Cardiac muscle cell (in vitro differentiated cells and primary cell): ENCODE results near the gene EYA2. TPM values are rescaled to one million over a fixed set of nuclear protein-coding genes. Genes with fewer than 3 reads are reported as not detected.
A peak's percentile ranks its signal among the peaks of the same experiment; 100 is the strongest.

ENCODE experiments used
- DNase-seq, 2 donors: peaks; one replicate each; pipeline versions ENCODE4 v3.0.0 to v3.0.0-alpha.2; 2010 to 2017; ENCODE audit warnings: low read depth in 1 of 2, low spot score in 1 of 2
- H3K27ac ChIP-seq: fragments of 200-600 bp; sonication (generic); 2 replicates; pipeline ENCODE4 v1.5.1; 2016
- H3K27me3 ChIP-seq: fragments of 200-600 bp; sonication (generic); 2 replicates; pipeline ENCODE4 v1.6.0; 2016; ENCODE audit warnings: control low read depth
- H3K36me3 ChIP-seq: fragments of 200-600 bp; sonication (generic); 2 replicates; pipeline ENCODE4 v1.5.1; 2016; ENCODE audit warnings: control low read depth
- H3K4me1 ChIP-seq: fragments of 200-600 bp; sonication (generic); 2 replicates; pipeline ENCODE4 v1.8.1; 2017; ENCODE audit warnings: low read depth, mild to moderate bottlenecking, mixed run types
- H3K4me3 ChIP-seq: fragments of 200-600 bp; sonication (generic); 2 replicates; pipeline ENCODE4 v1.5.1; 2016; ENCODE audit warnings: mild to moderate bottlenecking
- H3K9me3 ChIP-seq: fragments of 200-600 bp; sonication (generic); 2 replicates; pipeline ENCODE4 v1.5.1; 2017; ENCODE audit warnings: low read depth, mild to moderate bottlenecking, control low read depth
- CTCF ChIP-seq: IDR thresholded peaks from 2 replicates; pipeline ENCODE4 v1.5.1; 2012; ENCODE audit warnings: low read depth, mild to moderate bottlenecking, low read length
- polyA plus RNA-seq: library from polyadenylated mRNA; unstranded; fragments of >200 nt; fragmentation: Nextera tagmentation; extraction: Ambion mirVana; gene quantifications from 2 replicates; pipeline ENCODE4 v1.2.1, GENCODE V29; 2016
- total RNA-seq: library from RNA; depleted of rRNA; stranded (reverse); fragments of >200 nt; gene quantifications from 2 replicates; pipeline ENCODE4 v1.2.3, GENCODE V29; 2016

Gene EYA2
- total and polyA plus RNA-seq, 2 experiments from 2014 or later, result 0.30 TPM; not detected in 1

DNA sequence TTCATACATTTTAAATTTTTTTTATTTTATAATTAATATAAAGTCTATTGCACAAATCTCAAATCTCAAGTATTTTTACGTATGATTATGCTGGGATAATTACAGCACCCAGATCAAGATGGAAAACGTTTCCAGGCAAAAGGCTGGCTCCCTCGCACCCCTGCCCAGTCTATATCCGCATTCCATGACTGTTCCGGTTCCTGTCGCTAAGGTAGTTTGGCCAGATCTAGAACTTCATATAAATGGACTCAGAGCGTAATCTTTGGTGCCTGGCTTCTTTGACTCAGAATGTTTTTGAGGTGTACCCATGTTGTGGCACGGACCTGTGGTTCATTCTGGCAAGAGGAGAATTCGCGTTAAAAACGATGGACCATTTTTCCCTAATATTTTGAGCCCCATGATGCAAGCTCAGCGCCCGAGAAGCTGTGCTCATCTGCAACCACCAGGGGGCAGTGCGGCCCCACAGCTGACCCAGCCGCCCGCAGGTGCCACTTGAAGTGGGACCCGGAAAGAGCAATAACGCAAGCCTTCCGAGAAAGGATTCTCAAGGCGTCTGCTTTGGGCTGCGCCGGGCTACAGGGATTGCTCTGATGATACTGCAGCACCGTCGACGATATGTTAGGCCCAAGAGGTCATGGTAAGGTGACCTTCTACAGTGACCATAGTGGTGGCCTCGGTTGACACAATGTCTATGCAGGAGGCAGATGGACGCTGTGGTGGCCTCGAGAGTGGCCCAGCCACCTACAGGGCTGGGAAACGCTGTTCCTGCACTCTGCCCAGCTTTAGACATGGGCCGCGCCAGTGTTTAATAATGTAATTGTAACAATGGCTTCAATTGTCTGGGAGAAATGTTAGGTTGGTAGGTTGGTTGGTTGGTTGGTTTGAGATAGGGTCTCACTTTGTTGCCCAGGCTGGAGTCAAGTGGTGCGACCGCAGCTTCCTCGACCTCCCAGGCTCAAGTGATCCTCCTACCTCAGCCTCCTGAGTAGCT is 301.7 kb downstream of the EYA2 start:
- DNase-seq, result peak; percentile 78 to 82
- no peaks in the 10 kb centered on the region for H3K27me3 ChIP-seq
- H3K4me1 ChIP-seq, result no peaks in the 10 kb centered on the region
- H3K36me3 ChIP-seq, result no peaks in the 10 kb centered on the region
- peak; percentile 98 for TF ChIP-seq CTCF
- H3K4me3 ChIP-seq, result no peak overlapping the region
- no peaks in the 10 kb centered on the region for H3K9me3 ChIP-seq
- no peak overlapping the region for H3K27ac ChIP-seq

DNA sequence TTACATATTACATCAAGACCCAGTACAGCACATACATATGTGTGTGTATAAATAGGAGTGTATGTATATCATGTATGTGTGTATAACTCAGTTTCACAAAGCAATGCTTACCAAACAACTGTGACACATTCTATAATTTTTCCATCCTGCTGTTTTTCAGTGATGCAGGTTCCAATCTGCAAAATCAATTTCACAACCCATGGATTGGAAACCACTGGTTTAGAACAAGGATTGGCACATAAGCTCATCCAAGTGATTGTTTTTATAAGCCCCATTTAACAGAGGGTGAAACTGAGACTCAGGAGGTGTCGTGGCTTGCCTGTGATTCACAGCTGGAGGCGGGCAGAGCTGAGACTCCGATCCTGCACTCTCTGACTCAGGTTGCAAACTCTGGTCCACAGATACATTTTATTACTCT is 303.6 kb downstream of the EYA2 start:
- Histone ChIP-seq H3K27ac (no peak overlapping the region), H3K4me3 (no peak overlapping the region), H3K27me3 (no peaks in the 10 kb centered on the region), H3K4me1 (no peaks in the 10 kb centered on the region), H3K9me3 (no peaks in the 10 kb centered on the region), H3K36me3 (no peaks in the 10 kb centered on the region)
- TF ChIP-seq CTCF, result no peak
- no peak for DNase-seq

DNA sequence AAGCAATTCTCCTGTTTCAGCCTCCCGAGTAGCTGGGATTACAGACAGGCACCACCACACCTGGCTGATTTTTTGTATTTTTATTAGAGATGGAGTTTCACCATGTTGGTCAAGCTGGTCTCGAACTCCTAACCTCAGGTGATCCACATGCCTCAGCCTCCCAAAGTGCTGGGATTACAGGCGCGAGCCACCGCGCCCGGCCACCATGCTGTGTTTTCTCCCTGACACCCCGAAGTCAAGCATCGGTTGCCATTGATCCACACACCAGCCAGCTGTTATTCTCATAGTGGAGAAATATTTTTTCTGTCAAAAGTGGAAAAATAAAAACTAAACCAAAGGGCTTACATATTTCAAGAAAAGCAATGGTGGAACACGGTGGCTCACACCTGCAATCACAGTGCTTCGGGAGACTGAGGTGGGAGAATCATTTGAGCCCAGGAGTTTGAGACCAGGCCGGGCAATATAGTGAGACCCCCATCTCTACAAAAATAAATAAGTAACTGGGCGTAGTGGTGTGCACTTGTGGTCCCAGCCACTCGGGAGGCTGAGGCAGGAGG is 304.4 kb downstream of the EYA2 start:
- Histone ChIP-seq H3K27ac (no peak overlapping the region), H3K4me1 (no peaks in the 10 kb centered on the region), H3K9me3 (no peaks in the 10 kb centered on the region), H3K4me3 (no peak overlapping the region), H3K36me3 (no peaks in the 10 kb centered on the region), H3K27me3 (no peaks in the 10 kb centered on the region)
- TF ChIP-seq CTCF, result no peak
- no peak for DNase-seq

DNA sequence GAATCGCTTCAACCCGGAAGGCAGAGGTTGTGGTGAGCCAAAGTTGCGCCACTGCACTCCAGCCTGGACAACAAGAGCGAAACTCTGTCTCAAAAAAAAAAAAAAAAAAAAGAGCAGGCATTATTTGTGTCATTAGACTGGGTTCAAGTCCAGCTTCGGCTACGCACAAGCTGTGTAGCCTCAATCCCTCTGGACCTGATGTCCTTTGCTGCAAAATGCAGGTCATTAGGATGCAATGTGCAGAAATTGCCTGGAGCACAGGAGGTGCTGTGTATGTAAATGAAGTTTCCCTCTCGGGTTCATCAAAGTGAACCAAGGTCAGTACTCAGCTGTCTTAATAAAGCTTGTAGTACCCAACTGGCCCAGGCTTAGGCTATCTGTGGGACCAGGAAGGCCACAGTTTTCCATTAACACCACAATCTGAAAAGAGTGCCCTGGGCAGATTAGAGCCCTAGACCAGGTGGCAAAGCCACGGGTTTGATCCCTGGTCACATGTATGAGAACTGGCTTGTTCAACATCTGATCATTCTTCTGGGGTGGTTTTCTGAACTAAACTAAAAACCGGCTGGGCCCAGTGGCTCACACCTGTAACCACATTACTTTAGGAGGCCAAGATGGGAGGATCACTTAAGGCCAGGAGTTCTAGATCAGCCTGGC is 306.6 kb downstream of the EYA2 start:
- TF ChIP-seq CTCF, result no peak
- no peak for DNase-seq
- H3K36me3 ChIP-seq, result no peaks in the 10 kb centered on the region
- H3K27ac ChIP-seq, result no peak overlapping the region
- no peaks in the 10 kb centered on the region for H3K9me3 ChIP-seq
- no peaks in the 10 kb centered on the region for H3K27me3 ChIP-seq
- H3K4me3 ChIP-seq, result no peak overlapping the region
- no peaks in the 10 kb centered on the region for H3K4me1 ChIP-seq

GRCh38 chr20:47202733-47203667 is 308.4 kb downstream of the EYA2 start:
- H3K9me3 ChIP-seq, result no peaks in the 10 kb centered on the region
- H3K36me3 ChIP-seq, result no peaks in the 10 kb centered on the region
- no peak overlapping the region for H3K4me3 ChIP-seq
- no peaks in the 10 kb centered on the region for H3K4me1 ChIP-seq
- H3K27ac ChIP-seq, result peak overlapping the region; percentile 17
- H3K27me3 ChIP-seq, result no peaks in the 10 kb centered on the region
- DNase-seq, result no peak
- no peak for TF ChIP-seq CTCF
